Activated CD8-positive, alpha-beta memory T cell treated with anti-CD3 and anti-CD28 coated beads, Interleukin-2, amount 10 ng/mL, durations not matched to agents 7 days and 5 days (primary cell): ENCODE measurements around the gene ACOX1. TPM values are rescaled to one million over a fixed set of nuclear protein-coding genes. Genes with fewer than 3 reads are reported as not detected.
"Not testable (repeated sequence)": the region's sequence is repeated elsewhere in the genome, so short reads cannot be mapped to it uniquely, and the experiment has no call there.

Experiments used
- ATAC-seq: fragments of 150-1000 bp; cut with Tn5 transposase; one replicate; pipeline ENCODE4 v1.10.0; 2021; ENCODE audit warnings: moderate library complexity
- CTCF ChIA-PET: fragments of 350-600 bp; sonication (Branson Sonifier 250); formaldehyde crosslinking; loops from one replicate; lab custom pipeline; 2021; ENCODE audit warnings: antibody characterized with exemption; lab: Charles Lee
- DNase-seq: peaks from one replicate; pipeline ENCODE4 v3.0.0-alpha.2; 2020
- H3K27ac Mint-ChIP-seq: one replicate; pipeline ENCODE4 v1.8.0; 2021; ENCODE audit warnings: mild to moderate bottlenecking, mixed read lengths
- H3K27me3 Mint-ChIP-seq: one replicate; pipeline ENCODE4 v1.8.0; 2021; ENCODE audit warnings: mixed read lengths
- H3K36me3 Mint-ChIP-seq: one replicate; pipeline ENCODE4 v1.8.0; 2021; ENCODE audit warnings: mild to moderate bottlenecking, mixed read lengths
- H3K4me1 Mint-ChIP-seq: one replicate; pipeline ENCODE4 v1.8.0; 2021; ENCODE audit warnings: mixed read lengths
- H3K4me3 Mint-ChIP-seq: one replicate; pipeline ENCODE4 v1.8.0; 2021; ENCODE audit warnings: mild to moderate bottlenecking, moderate library complexity, mixed read lengths
- H3K9me3 Mint-ChIP-seq: one replicate; pipeline ENCODE4 v1.8.0; 2022; ENCODE audit warnings: low read depth, mixed read lengths
- total RNA-seq, 2 experiments: library from RNA; stranded (reverse); gene quantifications; one replicate each; pipeline ENCODE4 v1.2.3, GENCODE V29; 2021

Gene ACOX1
- total RNA-seq, 2 experiments from 2014 or later = 28.8 to 33.8 TPM

GRCh38 chr17:75991396-75991795 is 12.4 kb upstream of the ACOX1 start:
- CTCF ChIA-PET = interaction anchor here (0.7 to 3.4 kb wide), 5 partner anchors 11 to 406 kb away, joined by 3 to 11 read pairs (median 3); no protein-coding TSS in a partner anchor
- Mint-ChIP-seq H3K27me3 (no peaks in the 10 kb centered on the region), H3K4me3 (no peak overlapping the region), H3K4me1 (peaks cover under 1% of the 10 kb centered on the region), H3K9me3 (no peaks in the 10 kb centered on the region), H3K27ac (no peak overlapping the region), H3K36me3 (peaks cover 4% of the 10 kb centered on the region)
- DNase-seq (no peak), ATAC-seq (no peak)

DNA sequence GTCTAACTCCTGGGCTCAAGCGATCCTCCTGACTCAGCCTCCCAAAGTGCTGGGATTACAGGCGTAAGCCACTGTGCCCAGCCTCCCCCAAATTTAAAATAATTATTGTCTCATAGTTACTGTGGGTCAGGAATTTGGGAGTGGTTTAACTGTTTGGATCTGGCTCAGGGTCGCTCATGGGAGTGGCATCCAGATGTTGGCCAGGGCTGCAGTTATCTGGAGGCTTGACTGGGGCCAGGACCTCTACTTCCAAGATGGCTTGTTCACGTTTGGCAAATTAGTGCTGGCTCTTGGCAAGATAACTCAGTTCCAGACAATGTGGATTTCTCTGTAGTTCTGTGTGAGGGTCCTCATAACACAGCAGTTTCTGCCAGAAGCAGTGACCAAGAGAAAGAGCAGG is 8.1 kb upstream of the ACOX1 start:
- peaks cover 4% of the 10 kb centered on the region for H3K36me3 Mint-ChIP-seq
- CTCF ChIA-PET = interaction anchor here (0.7 to 3.1 kb wide), 3 partner anchors 10 to 303 kb away, joined by 3 to 12 read pairs (median 3); no protein-coding TSS in a partner anchor

GRCh38 chr17:75985986-75986385 is 7.0 kb upstream of the ACOX1 start:
- Mint-ChIP-seq H3K27ac (no peak overlapping the region), H3K27me3 (no peaks in the 10 kb centered on the region), H3K4me1 (peaks cover 3% of the 10 kb centered on the region), H3K36me3 (no peaks in the 10 kb centered on the region), H3K4me3 (no peak overlapping the region), H3K9me3 (no peaks in the 10 kb centered on the region)
- no peak for ATAC-seq
- CTCF ChIA-PET = interaction anchor here (2.1 to 3.1 kb wide), 2 partner anchors 11 to 15 kb away, joined by 8 to 12 read pairs; partner anchors contain the start of gene CDK3
- DNase-seq = no peak

More for the DNA sequence above, 8.1 kb upstream of the ACOX1 start:
- Mint-ChIP-seq H3K27ac (no peak overlapping the region), H3K4me1 (peaks cover 3% of the 10 kb centered on the region), H3K9me3 (no peaks in the 10 kb centered on the region), H3K27me3 (no peaks in the 10 kb centered on the region), H3K4me3 (no peak overlapping the region)
- DNase-seq = no peak
- ATAC-seq = no peak

DNA sequence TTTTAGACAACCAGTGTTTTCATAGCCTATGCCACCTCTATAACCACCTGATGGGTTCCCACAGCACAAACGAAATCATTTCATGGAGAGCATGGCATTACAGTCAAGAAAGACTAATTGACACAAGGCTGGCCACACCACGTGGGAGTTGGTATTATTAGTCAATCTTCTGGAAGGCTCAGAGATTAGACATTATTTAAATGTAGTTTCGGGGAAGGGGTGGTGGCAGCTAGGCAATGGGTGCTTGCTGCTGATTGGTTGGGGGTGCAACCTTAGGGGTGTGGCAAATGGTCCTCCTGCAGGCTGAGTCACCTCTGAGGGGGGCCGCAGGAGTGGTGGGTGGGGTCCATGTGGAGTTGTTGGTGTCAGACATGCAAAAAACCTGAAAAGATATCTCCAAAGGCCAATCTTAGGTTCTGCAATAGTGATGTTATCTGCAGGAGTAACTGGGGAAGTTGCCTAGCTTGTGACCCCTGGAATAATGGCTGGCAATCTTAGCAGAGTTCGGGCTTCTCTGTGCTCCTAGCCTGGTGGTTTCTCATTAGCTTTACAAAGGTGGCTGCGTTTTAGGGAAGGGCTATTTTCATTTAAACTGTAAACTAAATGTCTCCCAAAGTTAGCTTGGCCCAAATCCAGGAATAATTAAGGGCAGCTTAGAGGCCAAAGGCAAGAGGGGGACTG is 4.7 kb upstream of the ACOX1 start:
- peaks cover 17% of the 10 kb centered on the region for H3K4me1 Mint-ChIP-seq
- no peaks in the 10 kb centered on the region for H3K9me3 Mint-ChIP-seq
- CTCF ChIA-PET = interaction anchor here (1.2 to 2.2 kb wide), 4 partner anchors 15 to 31 kb away, joined by 5 to 8 read pairs (median 6); partner anchors contain the start of gene CDK3
- no peak for DNase-seq
- no peak overlapping the region for H3K4me3 Mint-ChIP-seq
- H3K27me3 Mint-ChIP-seq = no peaks in the 10 kb centered on the region
- H3K27ac Mint-ChIP-seq = no peak overlapping the region
- no peaks in the 10 kb centered on the region for H3K36me3 Mint-ChIP-seq
- no peak for ATAC-seq

- DNase-seq (no peak), ATAC-seq (no peak)
- CTCF ChIA-PET = interaction anchor here (0.7 to 1.9 kb wide), 6 partner anchors 19 to 394 kb away, joined by 3 to 5 read pairs (median 4); partner anchors contain the start of genes CDK3 and MYO15B
- H3K4me3 Mint-ChIP-seq = peak overlapping the region; percentile 97
- peaks cover 8% of the 10 kb centered on the region for H3K36me3 Mint-ChIP-seq
- peaks cover 32% of the 10 kb centered on the region for H3K4me1 Mint-ChIP-seq
- no peaks in the 10 kb centered on the region for H3K9me3 Mint-ChIP-seq
- peak overlapping the region; percentile 69 for H3K27ac Mint-ChIP-seq
- H3K27me3 Mint-ChIP-seq = no peaks in the 10 kb centered on the region
These were observed 2.2 kb upstream of the ACOX1 start for GRCh38 chr17:75981019-75981615.

GRCh38 chr17:75980188-75981018 is 1.4 kb upstream of the ACOX1 start:
- Mint-ChIP-seq H3K27me3 (no peaks in the 10 kb centered on the region), H3K36me3 (peaks cover 8% of the 10 kb centered on the region), H3K4me3 (peak overlapping the region; percentile 97), H3K9me3 (no peaks in the 10 kb centered on the region), H3K27ac (peak overlapping the region; percentile 99), H3K4me1 (peaks cover 37% of the 10 kb centered on the region)
- CTCF ChIA-PET = interaction anchor here (0.9 to 1.9 kb wide), 5 partner anchors 20 to 300 kb away, joined by 3 to 5 read pairs (median 4); partner anchors contain the start of gene CDK3
- DNase-seq (no peak), ATAC-seq (no peak)

GRCh38 chr17:75979705-75980187 is 780 bp upstream of the ACOX1 start:
- no peak for DNase-seq
- Mint-ChIP-seq H3K36me3 (peaks cover 8% of the 10 kb centered on the region), H3K27ac (peak overlapping the region; percentile 99), H3K9me3 (no peaks in the 10 kb centered on the region), H3K4me3 (peak overlapping the region; percentile 97), H3K27me3 (no peaks in the 10 kb centered on the region), H3K4me1 (peaks cover 38% of the 10 kb centered on the region)
- CTCF ChIA-PET = interaction anchor here (1.2 to 1.9 kb wide), 3 partner anchors 21 to 31 kb away, joined by 3 to 5 read pairs (median 4); partner anchors contain the start of gene CDK3
- ATAC-seq = peak; percentile 29

DNA sequence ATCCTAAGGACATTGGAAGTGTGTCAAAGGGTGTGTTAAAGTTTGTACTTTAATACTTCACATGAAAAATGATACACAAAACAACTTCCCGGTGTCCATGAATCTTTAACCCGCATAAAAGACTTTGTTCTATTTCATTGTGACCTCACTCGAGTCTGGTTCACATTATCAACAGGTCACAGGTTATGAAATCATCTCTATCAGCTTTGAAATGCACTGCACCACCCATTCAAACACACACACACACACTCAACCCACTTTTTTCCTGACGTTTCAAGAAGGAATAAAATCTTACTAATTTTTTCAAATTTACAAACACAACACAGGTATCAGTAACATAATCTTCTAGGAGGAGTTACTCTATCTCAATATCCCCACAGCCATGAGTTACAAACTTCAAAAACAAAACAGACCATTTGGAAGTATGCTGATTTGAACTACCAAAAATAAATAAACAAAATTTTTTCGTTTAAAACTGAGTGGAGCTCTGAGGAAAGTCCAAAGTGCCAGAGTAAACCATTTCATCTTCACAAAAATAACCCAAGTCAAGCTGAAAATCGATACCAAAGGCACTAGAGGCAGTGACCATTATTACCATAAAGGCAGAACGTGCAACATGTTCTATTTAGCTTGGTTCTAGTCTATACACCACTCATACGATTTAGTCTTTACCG is 2.7 kb downstream of the ACOX1 start:
- H3K4me3 Mint-ChIP-seq = no peak overlapping the region
- ATAC-seq = no peak
- DNase-seq = no peak
- CTCF ChIA-PET = interaction anchor here (0.8 to 1.8 kb wide), 4 partner anchors 24 to 356 kb away, joined by 3 to 4 read pairs (median 4); partner anchors contain the start of gene CDK3
- H3K27ac Mint-ChIP-seq = no peak overlapping the region
- no peaks in the 10 kb centered on the region for H3K9me3 Mint-ChIP-seq
- H3K4me1 Mint-ChIP-seq = peaks cover 39% of the 10 kb centered on the region
- H3K36me3 Mint-ChIP-seq = peaks cover 11% of the 10 kb centered on the region
- no peaks in the 10 kb centered on the region for H3K27me3 Mint-ChIP-seq

DNA sequence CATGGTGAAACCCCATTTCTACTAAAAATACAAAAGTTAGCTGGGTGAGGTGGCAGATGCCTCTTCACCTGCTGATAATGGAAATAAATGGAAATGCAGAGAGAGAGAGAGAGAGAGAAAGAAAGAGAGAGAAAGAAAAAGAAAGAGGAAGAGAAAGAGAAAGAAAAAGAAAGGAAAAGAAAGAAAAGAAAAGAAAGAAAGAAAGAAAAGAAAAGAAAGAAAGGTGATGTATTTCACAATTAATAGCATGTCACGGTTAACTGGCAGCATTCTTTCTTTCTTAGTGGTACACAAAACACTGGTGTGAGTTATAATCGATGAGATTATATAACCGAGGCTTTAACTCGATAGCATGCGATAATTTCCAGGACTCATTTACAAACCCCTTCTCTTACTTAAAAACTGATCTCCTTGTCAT is 3.2 kb downstream of the ACOX1 start:
- Mint-ChIP-seq H3K9me3 (no peaks in the 10 kb centered on the region), H3K36me3 (peaks cover 13% of the 10 kb centered on the region), H3K4me1 (peaks cover 38% of the 10 kb centered on the region), H3K27ac (no peak overlapping the region), H3K27me3 (no peaks in the 10 kb centered on the region), H3K4me3 (no peak overlapping the region)
- ATAC-seq = no peak
- no peak for DNase-seq
- CTCF ChIA-PET = interaction anchor here (1.8 kb wide), 1 partner anchor 25 kb away, joined by 4 read pairs; the partner anchor contains the start of gene CDK3

DNA sequence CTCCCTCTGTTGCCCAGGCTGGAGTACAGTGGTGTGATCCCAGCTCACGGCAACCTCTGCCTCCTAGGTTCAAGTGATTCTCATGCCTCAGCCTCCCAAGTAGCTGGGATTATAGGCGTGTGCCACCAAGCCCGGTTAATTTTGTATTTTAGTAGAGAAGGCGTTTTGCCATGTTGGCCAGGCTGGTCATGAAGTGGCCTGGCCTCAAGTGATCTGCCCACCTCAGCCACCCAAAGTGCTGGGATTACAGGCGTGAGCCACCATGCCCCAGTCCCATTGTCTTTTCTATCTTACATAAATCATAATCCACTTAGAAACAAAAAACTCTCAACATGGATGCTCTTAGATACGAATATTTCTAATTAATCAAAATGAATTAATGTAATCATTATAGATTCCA is 3.8 kb downstream of the ACOX1 start:
- H3K9me3 Mint-ChIP-seq, H3K4me3 Mint-ChIP-seq, H3K27ac Mint-ChIP-seq, DNase-seq, ATAC-seq, CTCF ChIA-PET, H3K27me3 Mint-ChIP-seq: not testable (repeated sequence)
- Mint-ChIP-seq H3K4me1 (peaks cover 33% of the 10 kb centered on the region), H3K36me3 (peaks cover 16% of the 10 kb centered on the region)

- CTCF ChIA-PET = interaction anchor here (1.1 kb wide), 1 partner anchor 140 kb away, joined by 3 read pairs; no protein-coding TSS in a partner anchor
- no peak overlapping the region for H3K27ac Mint-ChIP-seq
- H3K4me3 Mint-ChIP-seq = no peak overlapping the region
- no peaks in the 10 kb centered on the region for H3K27me3 Mint-ChIP-seq
- no peak for ATAC-seq
- H3K36me3 Mint-ChIP-seq = peaks cover 11% of the 10 kb centered on the region
- no peak for DNase-seq
- H3K9me3 Mint-ChIP-seq = no peaks in the 10 kb centered on the region
- H3K4me1 Mint-ChIP-seq = peaks cover 8% of the 10 kb centered on the region
These were observed 8.3 kb downstream of the ACOX1 start for GRCh38 chr17:75970626-75971025.

- H3K4me3 Mint-ChIP-seq = no peak overlapping the region
- CTCF ChIA-PET = interaction anchor here (1.1 kb wide), 1 partner anchor 140 kb away, joined by 3 read pairs; no protein-coding TSS in a partner anchor
- no peak for ATAC-seq
- H3K4me1 Mint-ChIP-seq = peaks cover 6% of the 10 kb centered on the region
- H3K27ac Mint-ChIP-seq = no peak overlapping the region
- H3K27me3 Mint-ChIP-seq = no peaks in the 10 kb centered on the region
- H3K9me3 Mint-ChIP-seq = no peaks in the 10 kb centered on the region
- H3K36me3 Mint-ChIP-seq = peaks cover 11% of the 10 kb centered on the region
- no peak for DNase-seq
These were observed 8.9 kb downstream of the ACOX1 start for GRCh38 chr17:75970011-75970523.
